ENCODE results near the gene PCAT6.
A peak's percentile ranks its signal among the peaks of the same experiment; 100 is the strongest.

PCAT6 gene

GRCh38 chr1:202850593-202851362, 40.0 kb downstream of the PCAT6 start:
- DNase-seq (ENCODE audit: low read depth), result no peak

DNA sequence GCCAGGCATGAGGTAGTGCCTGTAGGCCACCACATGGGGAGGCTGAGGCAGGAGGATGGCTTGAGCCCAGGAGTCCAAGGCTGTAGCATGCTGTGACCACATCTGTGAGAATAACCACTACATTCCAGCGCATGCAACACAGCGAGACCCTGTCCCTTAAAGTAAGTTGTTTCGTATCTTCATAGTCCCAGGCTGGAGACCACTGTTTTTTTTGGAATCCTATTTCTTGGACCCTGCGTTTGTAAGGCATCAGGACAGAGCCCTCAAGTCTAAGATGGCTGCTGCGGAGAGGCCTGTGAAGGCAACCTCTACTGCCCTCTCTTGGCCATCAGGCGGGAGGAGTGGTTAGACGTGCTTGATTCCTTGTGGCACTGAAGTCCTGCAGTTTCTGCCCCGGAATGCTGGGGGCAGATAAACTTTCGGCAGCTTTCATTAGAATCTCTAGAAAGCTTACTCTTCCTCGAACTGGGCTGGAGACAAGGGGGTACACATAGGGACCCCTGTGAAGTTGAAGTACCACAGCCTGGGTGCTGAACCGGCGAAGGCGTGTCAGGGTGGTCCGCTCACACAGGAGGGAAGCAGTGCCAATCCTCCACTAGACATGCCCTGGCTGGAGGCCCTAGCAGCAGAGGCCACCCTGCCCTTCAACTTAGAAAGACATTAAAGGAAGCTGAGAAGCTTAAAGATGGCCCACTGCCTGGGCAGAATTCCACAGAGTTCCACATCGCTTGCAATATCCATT, 41.6 kb downstream of the PCAT6 start:
- DNase-seq (ENCODE audit: low read depth), result no peak

GRCh38 chr1:202854787-202855186, 44.0 kb downstream of the PCAT6 start:
- DNase-seq (ENCODE audit: low read depth), result no peak

- DNase-seq (ENCODE audit: low read depth), result no peak
Observed at GRCh38 chr1:202856014-202856413, 45.3 kb downstream of the PCAT6 start.

- no peak for DNase-seq (ENCODE audit: low read depth)
Observed at GRCh38 chr1:202857136-202857610, 46.4 kb downstream of the PCAT6 start.

DNA sequence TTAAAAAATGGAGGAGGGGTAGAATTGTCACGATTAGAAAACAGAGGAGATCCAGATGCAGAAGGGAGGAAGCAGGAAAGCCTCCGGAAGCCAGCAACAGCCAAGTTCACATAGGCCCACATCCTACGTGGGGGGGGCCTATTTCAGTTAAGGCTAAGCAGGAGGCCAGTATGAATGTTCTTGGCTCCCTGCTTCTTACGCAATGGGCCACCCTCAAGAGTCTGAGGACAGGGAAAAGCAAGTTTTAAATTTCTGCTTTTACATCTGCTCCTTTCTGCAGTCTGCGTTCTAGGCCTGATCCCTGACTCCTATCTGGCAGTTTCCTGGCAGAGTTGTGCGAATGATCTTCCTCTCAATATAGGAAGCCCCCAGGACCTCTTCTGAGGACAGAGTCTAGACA, 47.6 kb downstream of the PCAT6 start:
- no peak for DNase-seq (ENCODE audit: low read depth)

- DNase-seq (ENCODE audit: low read depth), result no peak
Observed at GRCh38 chr1:202858789-202859414, 48.1 kb downstream of the PCAT6 start.

GRCh38 chr1:202860744-202861419, 50.1 kb downstream of the PCAT6 start:
- peak; percentile 19 for DNase-seq (ENCODE audit: low read depth)
